ENCODE results near the gene NUDT22. TPM values are rescaled to one million over a fixed set of nuclear protein-coding genes. Genes with fewer than 3 reads are reported as not detected.

The NUDT22 gene
- total RNA-seq, result 69.2 and 91.9 TPM in 2 replicates

- TF ChIP-seq CTCF (conservative IDR thresholded peaks at IDR 0.05; ENCODE audit: low read depth, low read length), result peak; percentile 39
- peak within 1 kb of the TSS; percentile 100 for H3K4me3 ChIP-seq (ENCODE audit: low read depth, low read length)
- no peak for DNase-seq (ENCODE audit: low read depth)
Measured at GRCh38 chr11:64225608-64226506, at the start of gene NUDT22, which contains the start of gene TRPT1. Gene NUDT22 (plus strand): TSS chr11:64226274. CDS start chr11:64226653, 379 bp downstream. Gene TRPT1 (minus strand): TSS chr11:64226186. CDS start chr11:64225860, 326 bp downstream.

GRCh38 chr11:64176751-64177150 lies 49.3 kb upstream of the NUDT22 start:
- H3K4me3 ChIP-seq (ENCODE audit: low read depth, low read length), result no peak overlapping the region
- no peak for TF ChIP-seq CTCF (conservative IDR thresholded peaks at IDR 0.05; ENCODE audit: low read depth, low read length)
- no peak for DNase-seq (ENCODE audit: low read depth)

- DNase-seq (ENCODE audit: low read depth), result no peak
- H3K4me3 ChIP-seq (ENCODE audit: low read depth, low read length), result no peak overlapping the region
- no peak for TF ChIP-seq CTCF (conservative IDR thresholded peaks at IDR 0.05; ENCODE audit: low read depth, low read length)
Measured at GRCh38 chr11:64178203-64178602, 47.9 kb upstream of the NUDT22 start.

- no peak for DNase-seq (ENCODE audit: low read depth)
- TF ChIP-seq CTCF (conservative IDR thresholded peaks at IDR 0.05; ENCODE audit: low read depth, low read length), result no peak
- no peak overlapping the region for H3K4me3 ChIP-seq (ENCODE audit: low read depth, low read length)
Measured at GRCh38 chr11:64178951-64179639, 47.0 kb upstream of the NUDT22 start.

- TF ChIP-seq CTCF (conservative IDR thresholded peaks at IDR 0.05; ENCODE audit: low read depth, low read length), result no peak
- H3K4me3 ChIP-seq (ENCODE audit: low read depth, low read length), result no peak overlapping the region
- DNase-seq (ENCODE audit: low read depth), result no peak
Measured at GRCh38 chr11:64180891-64181290, 45.2 kb upstream of the NUDT22 start.

GRCh38 chr11:64181506-64182411 lies 44.3 kb upstream of the NUDT22 start:
- TF ChIP-seq CTCF (conservative IDR thresholded peaks at IDR 0.05; ENCODE audit: low read depth, low read length), result no peak
- no peak overlapping the region for H3K4me3 ChIP-seq (ENCODE audit: low read depth, low read length)
- no peak for DNase-seq (ENCODE audit: low read depth)

All from epithelial cell of proximal tubule (primary cell).